Psoas muscle (tissue), 8 donors: ENCODE data around the gene PHKB. TPM values are rescaled to one million over a fixed set of nuclear protein-coding genes. Genes with fewer than 3 reads are reported as not detected.
A peak's percentile ranks its signal among the peaks of the same experiment; 100 is the strongest.

Source experiments
- ATAC-seq, 4 donors: fragments of 200-7000 bp; cut with Tn5 transposase; one replicate each; pipeline ENCODE4 v1.9.1; 2020; ENCODE audit warnings: moderate library complexity in 3 of 4, mild to moderate bottlenecking in 2 of 4
- DNase-seq, 2 donors: peaks; one replicate each; pipeline ENCODE4 v3.0.0-alpha.2; 2020
- H3K27ac ChIP-seq: fragments of 200-600 bp; one replicate; pipeline ENCODE4 v1.8.0; 2022
- H3K27me3 ChIP-seq, 3 donors: fragments of 200-600 bp in 1 of 3; one replicate each; pipeline versions ENCODE4 v1.6.1 to v1.8.0; 2013 to 2022; ENCODE audit warnings: low read length in 2 of 3, mild to moderate bottlenecking in 2 of 3, moderate library complexity in 1 of 3; ENCODE audit not compliant: insufficient read depth in 3 of 3
- H3K36me3 ChIP-seq, 2 donors: fragments of 200-600 bp in 1 of 2; one replicate each; pipeline versions ENCODE4 v1.6.1 to v1.8.0; 2013 to 2022; ENCODE audit warnings: low read depth in 1 of 2, mild to moderate bottlenecking in 1 of 2, moderate library complexity in 1 of 2; ENCODE audit not compliant: insufficient read depth in 1 of 2
- H3K4me1 ChIP-seq: fragments of 200-600 bp; one replicate; pipeline ENCODE4 v1.8.0; 2022
- H3K4me3 ChIP-seq: fragments of 200-600 bp; one replicate; pipeline ENCODE4 v1.8.0; 2022; ENCODE audit warnings: mild to moderate bottlenecking
- H3K9me3 ChIP-seq: fragments of 200-600 bp; one replicate; pipeline ENCODE4 v1.8.0; 2022
- WGBS, 3 donors: extraction: QIAGEN DNeasy Blood & Tissue Kit; methylation state at CpG; one replicate each; pipeline versions ENCODE4 v1.1.6 to v1.1.7; 2013; 5-methylcytosine and 5-hydroxymethylcytosine counted together
- intact Hi-C, 2 donors: fragments of 100-400 bp; cut with DNase I; formaldehyde crosslinking; loops; one replicate each; pipeline versions ENCODE4 v1.11.0 to v1.14.2; 2022
- polyA plus RNA-seq, 3 donors: library from polyadenylated mRNA; stranded (reverse); fragments of 200-250 nt; gene quantifications; one replicate each; pipeline ENCODE4 v1.2.3, GENCODE V29; 2013
- total RNA-seq, 4 donors: library from RNA; stranded (reverse); fragmentation: NEBNext Ultra II Directional in 2 of 4; extraction: Animal tissue kit (Norgen Biotek cat#: 25700) in 2 of 4; gene quantifications; one replicate each; pipeline versions ENCODE4 v1.2.1 to v1.2.4, GENCODE V29; 2021 to 2023
- TF ChIP-seq, protein P1 (sequence below): fragments of 200-600 bp; IDR thresholded peaks from one replicate; pipeline ENCODE4 v1.8.0; 2022; ENCODE audit warnings: antibody characterized with exemption
- donor health status: healthy with polysubstance abuse.
- donor health status: DM: no; HTN: no; CAD: no; lungs with moderate emphysema.
- donor health status: Bipolar disorder and iron deficiency.
- donor health status: healthy.
- donor health status: DM: yes; HTN: yes; CAD: no.
- donor health status: DM: no; HTN: no; CAD: no.
- donor health status: DM: no; HTN: no; CAD: no.
- donor health status: DM: yes; HTN: yes; CAD: no.

Gene PHKB
- total and polyA plus RNA-seq, 7 donors: 18.8 to 87.7 (median 71.0) TPM

DNA sequence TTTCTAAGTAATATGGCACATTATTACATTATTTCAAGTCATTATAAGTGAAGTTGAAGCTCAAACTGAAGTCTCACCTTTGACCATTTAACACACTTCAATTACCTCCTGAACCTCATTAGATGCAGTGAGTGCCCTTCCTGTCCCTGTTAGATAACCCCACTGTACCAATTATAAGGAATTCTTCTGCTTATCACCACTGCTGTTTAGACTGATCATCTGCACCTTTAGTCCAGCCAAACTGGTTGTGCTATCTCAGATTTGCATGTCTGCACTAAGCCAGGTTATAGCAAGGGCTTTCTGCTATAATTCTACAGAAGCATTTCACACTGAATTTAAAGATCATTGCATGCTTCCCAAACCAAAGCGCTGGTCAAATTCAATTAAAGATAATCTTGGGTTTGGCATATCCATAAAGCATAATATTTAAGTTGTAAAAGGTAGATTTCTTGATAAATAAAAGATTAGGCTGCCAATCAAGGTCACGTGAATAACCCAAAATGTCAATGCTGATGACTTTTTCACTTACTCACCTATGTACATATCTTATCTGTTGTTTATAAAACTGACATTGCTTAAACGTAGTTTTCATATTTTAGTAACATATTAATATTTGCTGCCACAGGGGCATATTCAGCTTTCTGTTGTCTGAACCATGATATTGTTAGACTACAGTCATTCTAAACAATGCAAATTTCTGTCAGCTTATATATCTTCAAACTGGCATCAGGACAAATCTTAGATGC lies 12.1 kb upstream of the PHKB start:
- H3K27me3 ChIP-seq: no peaks in the 10 kb centered on the region
- H3K4me3 ChIP-seq: no peak overlapping the region
- no peak overlapping the region for H3K27ac ChIP-seq
- TF ChIP-seq, protein P1, sequence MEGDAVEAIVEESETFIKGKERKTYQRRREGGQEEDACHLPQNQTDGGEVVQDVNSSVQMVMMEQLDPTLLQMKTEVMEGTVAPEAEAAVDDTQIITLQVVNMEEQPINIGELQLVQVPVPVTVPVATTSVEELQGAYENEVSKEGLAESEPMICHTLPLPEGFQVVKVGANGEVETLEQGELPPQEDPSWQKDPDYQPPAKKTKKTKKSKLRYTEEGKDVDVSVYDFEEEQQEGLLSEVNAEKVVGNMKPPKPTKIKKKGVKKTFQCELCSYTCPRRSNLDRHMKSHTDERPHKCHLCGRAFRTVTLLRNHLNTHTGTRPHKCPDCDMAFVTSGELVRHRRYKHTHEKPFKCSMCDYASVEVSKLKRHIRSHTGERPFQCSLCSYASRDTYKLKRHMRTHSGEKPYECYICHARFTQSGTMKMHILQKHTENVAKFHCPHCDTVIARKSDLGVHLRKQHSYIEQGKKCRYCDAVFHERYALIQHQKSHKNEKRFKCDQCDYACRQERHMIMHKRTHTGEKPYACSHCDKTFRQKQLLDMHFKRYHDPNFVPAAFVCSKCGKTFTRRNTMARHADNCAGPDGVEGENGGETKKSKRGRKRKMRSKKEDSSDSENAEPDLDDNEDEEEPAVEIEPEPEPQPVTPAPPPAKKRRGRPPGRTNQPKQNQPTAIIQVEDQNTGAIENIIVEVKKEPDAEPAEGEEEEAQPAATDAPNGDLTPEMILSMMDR: no peak
- WGBS, 3 donors: 91 to 95% (median 91%) methylated on average over 3 of the region's 3 CpGs
- intact Hi-C loops: no loop called here
- no peaks in the 10 kb centered on the region for H3K9me3 ChIP-seq
- no peaks in the 10 kb centered on the region for H3K4me1 ChIP-seq
- no peak for DNase-seq
- no peak for ATAC-seq
- peaks cover 9 to 60% of the 10 kb centered on the region in 2 donors for H3K36me3 ChIP-seq

DNA sequence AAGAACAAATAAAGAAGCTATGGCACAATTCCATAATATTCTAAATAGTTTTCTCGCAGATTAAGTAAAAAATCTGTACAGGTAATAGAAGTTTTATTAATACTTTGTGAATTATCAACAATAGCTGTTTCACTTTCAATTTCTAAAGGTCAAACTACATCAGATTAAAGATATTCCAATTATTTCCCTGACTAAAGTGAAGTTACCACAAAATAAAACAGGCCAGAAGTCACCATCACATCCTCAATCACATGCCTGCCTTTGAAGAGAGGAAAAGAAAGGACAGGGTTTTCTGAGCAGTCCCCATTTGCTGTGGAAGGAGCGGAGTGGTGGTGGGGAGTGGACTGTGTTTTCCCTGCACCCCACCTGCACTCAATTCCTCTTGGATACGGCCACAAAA lies 11.3 kb upstream of the PHKB start:
- Histone ChIP-seq H3K36me3 (peaks cover 9 to 67% of the 10 kb centered on the region in 2 donors), H3K9me3 (no peaks in the 10 kb centered on the region), H3K4me3 (no peak overlapping the region), H3K4me1 (no peaks in the 10 kb centered on the region), H3K27me3 (no peaks in the 10 kb centered on the region), H3K27ac (no peak overlapping the region)
- DNase-seq (no peak), ATAC-seq (no peak)
- intact Hi-C loops: no loop called here
- WGBS, 3 donors: 89 to 95% (median 91%) methylated on average over 3 of the region's 3 CpGs
- TF ChIP-seq, protein P1: no peak

DNA sequence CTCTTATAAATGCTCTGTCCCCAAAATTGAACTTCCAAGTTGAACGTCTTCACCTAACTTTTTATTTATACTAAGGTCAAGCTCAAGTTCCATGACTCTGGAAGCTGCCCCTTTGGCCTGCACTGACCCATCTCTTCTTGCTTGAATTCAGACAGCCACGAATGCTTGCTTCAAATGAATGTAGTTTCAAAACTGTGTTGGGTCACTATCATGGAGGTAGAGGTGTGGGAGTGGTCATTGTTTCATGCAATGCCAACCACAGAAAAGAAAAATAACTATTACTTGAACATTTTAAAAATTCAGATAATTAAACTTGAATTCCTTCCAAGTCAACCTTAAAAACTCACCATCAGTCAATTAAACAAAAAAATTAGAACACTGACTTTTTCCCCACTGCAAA lies 2.8 kb upstream of the PHKB start:
- no peaks in the 10 kb centered on the region for H3K9me3 ChIP-seq
- H3K27ac ChIP-seq: no peak overlapping the region
- peaks cover 0 to 52% of the 10 kb centered on the region in 2 donors for H3K36me3 ChIP-seq
- DNase-seq (no peak), ATAC-seq (no peak)
- 69 to 85% (median 81%) methylated on average over 2 of the region's 2 CpGs for WGBS, 3 donors
- TF ChIP-seq, protein P1: no peak
- peaks cover 29% of the 10 kb centered on the region for H3K4me1 ChIP-seq
- H3K4me3 ChIP-seq: no peak overlapping the region
- no peaks in the 10 kb centered on the region for H3K27me3 ChIP-seq
- intact Hi-C loops: no loop called here

DNA sequence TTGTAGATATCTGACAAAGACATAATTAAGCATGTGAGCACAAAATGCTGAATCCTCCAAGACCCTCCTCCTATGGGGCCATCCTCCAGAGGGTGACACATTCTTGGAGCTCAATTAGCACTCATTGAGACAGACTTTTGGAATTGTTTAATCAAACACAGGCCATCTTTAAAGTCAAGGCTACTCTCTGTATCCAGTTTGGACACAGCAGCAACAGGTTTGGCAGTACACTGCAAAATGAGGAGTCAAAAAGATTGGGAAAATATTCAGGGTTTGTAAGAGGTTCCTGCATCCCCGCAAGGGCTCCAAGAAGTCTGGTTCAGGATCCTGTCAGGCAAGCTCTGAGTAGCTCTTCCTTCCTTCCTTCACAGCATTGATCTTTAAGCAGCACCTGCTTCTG lies 1.5 kb upstream of the PHKB start:
- WGBS, 3 donors: 81 to 96% (median 87%) methylated on average over 1 of the region's 1 CpG
- H3K36me3 ChIP-seq: peaks cover 0 to 40% of the 10 kb centered on the region in 2 donors
- ATAC-seq (no peak), DNase-seq (no peak)
- H3K4me1 ChIP-seq: peaks cover 41% of the 10 kb centered on the region
- no peaks in the 10 kb centered on the region for H3K9me3 ChIP-seq
- H3K4me3 ChIP-seq: peak overlapping the region; percentile 88
- intact Hi-C loops: loop anchor here in 1 of 2 donors (10.0 kb wide), 1 partner anchor 145 kb away; no protein-coding TSS in a partner anchor
- peak overlapping the region; percentile 95 for H3K27ac ChIP-seq
- H3K27me3 ChIP-seq: no peaks in the 10 kb centered on the region
- TF ChIP-seq, protein P1: no peak
